Measurements from ENCODE around the gene ATF1. TPM values are rescaled to one million over a fixed set of nuclear protein-coding genes. Genes with fewer than 3 reads are reported as not detected.
"Not testable (repeated sequence)": the region's sequence is repeated elsewhere in the genome, so short reads cannot be mapped to it uniquely, and the experiment has no call there.

The ATF1 gene
- total and polyA plus RNA-seq, 2 experiments from 2014 or later, result 24.7 to 35.5 TPM

GRCh38 chr12:50768391-50768790 lies 4.5 kb downstream of the ATF1 start:
- peak overlapping the region; percentile 25 for H3K4me2 ChIP-seq
- TF ChIP-seq EZH2 (IDR thresholded peaks at IDR 0.05; ENCODE audit: borderline replicate concordance), result no peak
- no peak for TF ChIP-seq EZH2phosphoT487 (IDR thresholded peaks at IDR 0.05; ENCODE audit: low read depth, severe bottlenecking, unreplicated experiment)
- no peak for TF ChIP-seq CTCF (IDR thresholded peaks at IDR 0.05; ENCODE audit: poor library complexity)
- no peak overlapping the region for H3K27ac ChIP-seq
- no peaks in the 10 kb centered on the region for H3K9me3 ChIP-seq (ENCODE audit: low read depth)
- no peaks in the 10 kb centered on the region for H3K27me3 ChIP-seq
- peaks cover 25% of the 10 kb centered on the region for H3K4me1 ChIP-seq (ENCODE audit: insufficient read depth)
- no peak for DNase-seq (ENCODE audit: low spot score)
- whole genome bisulfite sequencing (ENCODE audit: low lambda C conversion rate, missing lambda C conversion rate), result 86% methylated on average over 3 of the region's 3 CpGs
- no peak overlapping the region for H3K4me3 ChIP-seq
- no peak overlapping the region for H2AFZ ChIP-seq
- peaks cover 89% of the 10 kb centered on the region for H3K79me2 ChIP-seq
- H4K20me1 ChIP-seq (ENCODE audit: insufficient read depth, poor library complexity, severe bottlenecking), result peaks cover 19% of the 10 kb centered on the region
- H3K9me2 ChIP-seq (replicated peaks; ENCODE audit: insufficient read depth), result no peaks in the 10 kb centered on the region
- no peaks in the 10 kb centered on the region for H3K36me3 ChIP-seq (replicated peaks; ENCODE audit: insufficient read depth, low read depth)

- H2AFZ ChIP-seq; H3K4me3 ChIP-seq; H3K9me2 ChIP-seq (replicated peaks; ENCODE audit: insufficient read depth); H3K9me3 ChIP-seq (ENCODE audit: low read depth); H3K27me3 ChIP-seq; H3K36me3 ChIP-seq (replicated peaks; ENCODE audit: insufficient read depth, low read depth): not testable (repeated sequence)
- peaks cover 25% of the 10 kb centered on the region for H3K4me1 ChIP-seq (ENCODE audit: insufficient read depth)
- H3K27ac ChIP-seq, result peak overlapping the region; percentile 35
- H3K79me2 ChIP-seq, result peaks cover 93% of the 10 kb centered on the region
- WGBS (ENCODE audit: low lambda C conversion rate, missing lambda C conversion rate), result 63% methylated on average over 2 of the region's 2 CpGs
- peaks cover 19% of the 10 kb centered on the region for H4K20me1 ChIP-seq (ENCODE audit: insufficient read depth, poor library complexity, severe bottlenecking)
- peak; percentile 66 for DNase-seq (ENCODE audit: low spot score)
- H3K4me2 ChIP-seq, result peak overlapping the region; percentile 56
Observed at GRCh38 chr12:50768813-50769212, 4.9 kb downstream of the ATF1 start.

GRCh38 chr12:50771409-50771808 lies 7.5 kb downstream of the ATF1 start:
- H3K36me3 ChIP-seq (replicated peaks; ENCODE audit: insufficient read depth, low read depth), result no peaks in the 10 kb centered on the region
- TF ChIP-seq EZH2 (IDR thresholded peaks at IDR 0.05; ENCODE audit: borderline replicate concordance) (no peak), CTCF (IDR thresholded peaks at IDR 0.05; ENCODE audit: poor library complexity) (no peak), EZH2phosphoT487 (IDR thresholded peaks at IDR 0.05; ENCODE audit: low read depth, severe bottlenecking, unreplicated experiment) (no peak)
- DNase-seq (ENCODE audit: low spot score), result no peak
- no peak overlapping the region for H3K4me3 ChIP-seq
- no peak overlapping the region for H2AFZ ChIP-seq
- no peaks in the 10 kb centered on the region for H3K27me3 ChIP-seq
- 98% methylated on average over 5 of the region's 5 CpGs for WGBS (ENCODE audit: low lambda C conversion rate, missing lambda C conversion rate)
- peaks cover 13% of the 10 kb centered on the region for H3K4me1 ChIP-seq (ENCODE audit: insufficient read depth)
- H3K27ac ChIP-seq, result no peak overlapping the region
- no peaks in the 10 kb centered on the region for H3K9me2 ChIP-seq (replicated peaks; ENCODE audit: insufficient read depth)
- H3K79me2 ChIP-seq, result peaks cover 96% of the 10 kb centered on the region
- H4K20me1 ChIP-seq (ENCODE audit: insufficient read depth, poor library complexity, severe bottlenecking), result peaks cover 10% of the 10 kb centered on the region
- H3K9me3 ChIP-seq (ENCODE audit: low read depth), result no peaks in the 10 kb centered on the region
- no peak overlapping the region for H3K4me2 ChIP-seq

- no peaks in the 10 kb centered on the region for H3K9me2 ChIP-seq (replicated peaks; ENCODE audit: insufficient read depth)
- H2AFZ ChIP-seq, result no peak overlapping the region
- H3K4me2 ChIP-seq, result no peak overlapping the region
- H3K27me3 ChIP-seq, result no peaks in the 10 kb centered on the region
- 99% methylated on average over 5 of the region's 5 CpGs for WGBS (ENCODE audit: low lambda C conversion rate, missing lambda C conversion rate)
- no peaks in the 10 kb centered on the region for H3K36me3 ChIP-seq (replicated peaks; ENCODE audit: insufficient read depth, low read depth)
- H4K20me1 ChIP-seq (ENCODE audit: insufficient read depth, poor library complexity, severe bottlenecking), result peaks cover 16% of the 10 kb centered on the region
- H3K4me3 ChIP-seq, result no peak overlapping the region
- H3K79me2 ChIP-seq, result peaks cover 96% of the 10 kb centered on the region
- no peak for DNase-seq (ENCODE audit: low spot score)
- H3K4me1 ChIP-seq (ENCODE audit: insufficient read depth), result peaks cover 13% of the 10 kb centered on the region
- no peak overlapping the region for H3K27ac ChIP-seq
- TF ChIP-seq CTCF (IDR thresholded peaks at IDR 0.05; ENCODE audit: poor library complexity) (no peak), EZH2 (IDR thresholded peaks at IDR 0.05; ENCODE audit: borderline replicate concordance) (no peak), EZH2phosphoT487 (IDR thresholded peaks at IDR 0.05; ENCODE audit: low read depth, severe bottlenecking, unreplicated experiment) (no peak)
- no peaks in the 10 kb centered on the region for H3K9me3 ChIP-seq (ENCODE audit: low read depth)
Observed at GRCh38 chr12:50772470-50772869, 8.6 kb downstream of the ATF1 start.
